SHP77 (cell line): ENCODE results near the gene PTPN23.
"Not testable (repeated sequence)": the region's sequence is repeated elsewhere in the genome, so short reads cannot be mapped to it uniquely, and the experiment has no call there.

ENCODE experiments used
- DNase-seq, 2 experiments: peaks; one replicate each; lab custom pipeline; 2025; lab: John Stamatoyannopoulos, UW

Gene PTPN23

DNA sequence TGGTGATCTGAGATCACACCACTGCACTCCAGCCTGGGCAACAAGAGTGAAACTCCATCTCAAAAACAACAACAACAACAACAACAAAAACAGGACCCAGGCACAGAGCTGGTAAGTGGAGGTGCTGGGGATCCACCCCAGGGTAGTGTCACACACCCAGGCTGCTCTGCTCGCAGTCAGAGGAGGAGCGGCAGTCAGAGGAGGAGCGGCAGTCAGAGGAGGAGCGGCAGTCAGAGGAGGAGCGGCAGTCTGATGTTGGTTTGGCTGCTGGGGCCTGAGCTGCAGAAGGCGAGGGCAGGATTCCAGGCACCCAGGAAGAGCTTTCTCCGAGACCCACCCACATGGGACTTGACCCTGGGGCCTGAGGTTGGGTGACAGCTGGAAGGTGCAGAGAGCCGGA lies 10.8 kb upstream of the PTPN23 start:
- not testable (repeated sequence) for DNase-seq

- no peak for DNase-seq
Observed at GRCh38 chr3:47370887-47371697, 9.7 kb upstream of the PTPN23 start.

DNA sequence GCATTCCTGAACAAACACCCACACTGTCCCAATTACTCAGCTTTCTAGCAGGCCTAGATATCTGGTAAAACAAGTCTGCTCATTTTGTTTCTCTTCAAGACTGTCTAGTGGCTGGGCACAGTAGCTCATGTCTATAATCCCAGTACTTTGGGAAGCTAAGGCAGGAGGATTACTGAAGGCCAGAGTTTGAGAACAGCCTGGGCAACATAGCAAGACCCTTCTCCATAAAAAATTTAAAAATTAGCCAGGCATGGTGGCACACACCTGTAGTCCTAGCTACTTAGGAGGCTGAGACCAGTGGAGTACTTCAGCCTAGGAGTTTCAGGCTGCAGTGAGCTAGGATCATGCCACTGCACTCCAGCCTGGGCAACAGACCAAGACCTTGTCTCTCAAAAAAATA lies 6.2 kb upstream of the PTPN23 start:
- no peak for DNase-seq

DNA sequence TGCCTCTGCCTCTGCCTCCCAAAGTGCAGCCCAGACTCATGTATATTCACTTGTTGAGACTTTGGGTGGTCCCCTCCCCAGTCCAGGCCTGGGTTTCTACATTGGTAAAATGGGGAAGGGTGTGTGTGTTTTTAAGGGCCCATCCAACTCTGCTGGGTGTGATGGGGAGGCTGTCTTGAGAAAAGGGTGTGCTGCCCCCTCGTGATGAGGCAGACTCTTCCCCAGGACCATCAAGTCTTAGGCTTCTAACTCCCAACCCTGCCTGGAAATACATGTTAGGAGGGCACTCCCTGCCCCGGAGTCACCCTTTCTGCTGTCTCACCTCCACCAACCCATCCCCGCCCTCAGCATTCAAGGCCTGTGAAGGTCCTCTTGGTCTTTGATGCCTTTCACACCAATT lies 4.4 kb upstream of the PTPN23 start:
- no peak for DNase-seq

DNA sequence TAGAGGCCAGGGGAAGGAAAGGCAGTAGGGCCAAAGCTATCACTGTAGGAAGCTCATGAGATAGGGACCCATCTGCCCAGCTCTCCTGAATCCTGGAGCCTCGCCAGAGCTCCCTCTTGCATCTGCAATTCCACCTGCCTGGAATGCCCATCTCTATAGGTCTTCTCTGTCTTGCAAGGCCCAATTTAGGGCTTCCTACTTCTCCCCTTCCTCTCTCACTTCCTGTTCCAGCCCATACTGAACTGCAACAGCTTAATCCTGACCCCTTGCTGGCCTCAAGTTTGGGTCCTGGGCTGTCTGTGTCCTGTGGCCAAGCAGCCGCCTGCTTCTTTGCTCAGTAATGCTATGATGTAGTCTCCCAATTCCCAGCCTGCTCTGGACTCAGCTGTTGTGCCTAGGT lies 3.6 kb upstream of the PTPN23 start:
- no peak for DNase-seq

DNA sequence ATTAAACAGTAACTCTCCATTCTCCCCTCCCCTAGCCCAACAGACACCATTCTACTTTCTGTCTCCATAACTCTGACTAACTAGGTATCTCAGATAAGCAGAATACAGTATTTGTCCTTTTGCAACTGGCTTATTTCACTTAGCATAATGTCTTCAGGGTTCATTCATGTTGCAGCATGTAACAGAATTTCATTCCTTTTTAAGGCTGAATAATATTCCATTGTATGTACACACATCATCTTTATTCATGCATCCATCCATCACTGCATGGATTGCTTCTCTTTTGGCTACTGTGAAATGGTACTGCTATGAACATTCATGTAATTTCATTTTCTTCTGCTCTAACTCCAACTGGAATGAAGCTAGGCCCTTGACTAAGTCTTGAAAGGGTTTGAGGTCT lies 2.0 kb upstream of the PTPN23 start:
- DNase-seq = no peak

DNA sequence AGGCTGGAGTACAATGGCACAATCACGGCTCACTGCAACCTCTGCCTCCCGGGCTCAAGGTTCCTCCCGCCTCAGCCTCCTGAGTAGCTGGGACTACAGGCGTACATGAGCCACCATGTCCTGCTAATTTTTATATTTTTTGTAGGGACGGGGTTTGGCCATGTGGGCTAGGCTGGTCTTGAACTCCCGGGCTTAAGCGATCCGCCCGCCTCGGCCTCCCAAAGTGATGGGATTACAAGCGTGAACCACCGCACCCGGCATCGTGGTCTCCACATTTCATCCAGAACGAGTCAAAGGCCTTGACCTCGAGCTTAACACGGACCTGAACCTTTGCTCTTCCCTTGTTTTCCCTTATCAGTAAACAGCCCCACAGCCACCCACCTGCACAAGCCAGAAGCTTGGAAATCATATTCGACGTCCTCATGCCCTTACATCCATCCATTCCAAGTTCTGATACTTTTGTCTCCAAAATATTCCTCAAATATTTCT lies 1.4 kb upstream of the PTPN23 start:
- no peak for DNase-seq

DNA sequence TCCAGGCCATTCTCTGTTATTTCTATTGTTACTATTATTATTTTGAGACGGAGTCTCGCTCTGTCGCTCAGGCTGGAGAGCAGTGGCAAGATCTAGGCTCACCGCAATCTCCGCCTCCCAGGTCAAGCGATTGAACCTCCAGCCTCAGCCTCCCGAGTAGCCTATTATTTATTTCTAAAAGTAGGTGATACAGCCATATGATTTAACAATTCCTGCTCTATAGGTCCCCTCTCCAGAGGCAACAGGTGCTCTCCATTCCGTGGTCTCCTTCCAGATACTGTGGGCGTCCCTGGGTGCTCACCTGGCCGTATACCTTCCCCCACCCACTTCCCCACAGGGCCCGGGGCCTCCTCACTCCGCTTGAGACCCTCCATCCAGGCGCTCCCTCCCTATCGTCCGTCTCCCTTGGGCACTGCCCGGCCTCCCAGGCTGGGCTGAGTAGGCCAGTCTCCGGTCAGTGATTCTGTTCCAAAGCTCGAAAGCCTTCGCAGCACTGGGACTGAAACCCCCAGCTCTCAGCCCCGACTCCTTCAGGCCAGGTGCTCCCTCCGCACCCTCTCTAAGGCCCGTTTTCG lies 708 bp upstream of the PTPN23 start:
- DNase-seq = no peak

GRCh38 chr3:47381317-47382157 lies 716 bp downstream of the PTPN23 start:
- DNase-seq = peak; percentile 68 to 71

GRCh38 chr3:47384425-47384824 lies 3.6 kb downstream of the PTPN23 start:
- no peak for DNase-seq

DNA sequence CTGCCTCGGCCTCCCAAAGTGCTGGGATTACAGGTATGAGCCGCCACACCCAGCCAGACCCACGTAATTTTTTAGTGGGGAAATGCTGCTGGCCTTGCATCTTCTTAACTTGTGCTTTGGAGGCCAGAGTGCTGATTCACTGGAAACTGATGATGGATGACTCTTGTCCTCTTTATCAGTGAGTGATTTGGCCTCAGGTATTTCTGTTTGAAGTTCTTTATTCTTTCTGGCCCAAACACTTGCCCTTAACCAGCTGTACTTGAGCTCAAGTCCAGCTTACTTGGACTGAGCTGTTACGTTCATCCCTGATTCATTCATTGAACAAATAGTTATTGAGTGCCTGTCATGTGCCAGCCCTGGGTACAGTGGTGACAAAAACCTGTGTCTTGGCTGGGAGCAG lies 4.2 kb downstream of the PTPN23 start:
- DNase-seq = no peak

DNA sequence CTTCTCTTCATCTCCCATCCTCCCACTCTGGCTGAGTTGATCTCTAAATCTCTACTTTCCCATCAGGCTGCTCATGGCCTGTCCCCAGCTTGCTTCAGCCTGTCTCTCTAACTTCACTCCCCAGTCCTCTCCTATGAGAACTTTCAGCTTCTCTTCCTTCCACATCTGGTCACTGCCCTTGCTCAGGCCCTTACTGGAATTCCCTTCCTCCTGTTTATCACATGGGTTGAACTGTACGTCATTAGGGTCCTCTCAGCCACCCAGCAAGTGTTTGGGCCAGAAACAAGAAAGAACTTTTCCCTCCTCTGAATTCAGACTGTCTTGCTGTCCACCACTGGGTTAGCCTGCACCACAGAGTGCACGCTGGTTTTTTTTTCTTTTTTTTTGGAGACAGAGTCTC lies 5.0 kb downstream of the PTPN23 start:
- DNase-seq = no peak

GRCh38 chr3:47392933-47393332 lies 12.1 kb downstream of the PTPN23 start:
- no peak for DNase-seq

DNA sequence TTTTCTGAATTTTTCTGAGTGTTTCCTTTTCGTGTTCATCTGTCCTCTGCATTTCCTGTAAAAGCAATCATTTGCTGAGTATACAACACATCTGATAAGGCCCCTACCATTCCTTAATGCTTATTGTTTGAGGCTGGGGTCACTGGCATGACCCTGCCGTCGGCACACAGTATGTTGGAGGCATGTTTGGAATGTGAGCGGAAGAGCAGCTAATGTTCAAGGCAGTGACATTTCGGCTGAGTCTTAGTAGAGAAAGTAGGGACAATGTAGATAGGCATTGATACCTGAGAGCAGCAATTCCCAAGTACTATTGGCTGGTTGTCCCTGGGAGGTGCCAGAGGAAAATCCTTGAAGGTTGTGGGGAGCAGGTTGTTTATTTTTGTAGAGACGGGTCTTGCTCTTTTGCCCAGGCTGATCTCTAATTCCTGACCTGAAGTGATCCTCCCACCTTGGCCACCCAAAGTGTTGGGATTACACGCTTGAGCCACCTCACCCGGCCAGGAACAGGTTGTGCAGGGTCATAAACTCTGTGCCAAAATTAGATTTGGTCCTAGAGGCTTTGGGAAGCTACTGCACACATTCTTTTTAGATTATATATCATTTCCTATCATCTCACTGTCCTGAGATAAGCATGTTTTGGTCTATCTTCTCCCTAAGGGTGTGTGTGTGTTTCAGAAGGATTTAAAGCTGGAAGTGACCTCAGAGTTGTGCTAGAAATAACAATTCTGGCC lies 13.5 kb downstream of the PTPN23 start:
- no peak for DNase-seq

DNA sequence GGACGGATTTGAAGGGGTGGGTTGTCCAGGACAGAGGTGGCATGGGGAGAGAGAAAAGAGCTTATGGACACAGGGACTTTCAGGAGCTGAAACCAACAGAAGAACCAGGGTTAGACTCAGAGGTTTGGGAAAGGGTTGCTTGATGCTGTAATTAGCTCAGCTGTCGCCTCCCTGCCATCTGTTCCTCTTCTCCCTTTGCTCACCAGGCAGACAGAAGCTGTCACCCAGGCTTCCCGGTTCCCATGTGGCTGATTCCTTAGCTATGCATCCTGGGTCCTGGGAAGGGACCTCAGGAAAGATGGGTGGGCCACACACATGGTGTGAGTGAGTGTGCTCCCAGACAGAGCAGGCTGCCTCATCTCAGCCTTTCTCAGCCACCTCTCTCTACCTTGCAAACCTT lies 14.1 kb downstream of the PTPN23 start:
- DNase-seq = no peak

DNA sequence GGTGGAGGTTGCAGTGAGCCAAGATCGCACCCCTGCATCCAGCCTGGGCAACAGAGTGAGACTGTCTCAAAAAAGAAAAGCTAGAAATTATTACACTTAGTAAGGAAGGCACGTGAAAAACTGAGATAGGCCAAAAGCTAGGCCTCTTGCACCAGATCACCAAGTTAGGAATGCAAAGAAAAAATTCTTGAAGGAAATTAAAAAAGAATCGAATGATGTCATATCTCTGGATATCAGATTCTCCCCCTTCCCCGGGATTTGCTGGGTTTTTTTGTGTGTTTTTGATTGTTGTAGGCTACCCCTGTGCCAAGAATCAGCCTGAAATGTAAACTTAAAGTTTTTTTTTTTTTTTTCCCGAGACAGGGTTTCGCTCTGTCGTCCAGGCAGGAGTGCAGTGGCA lies 17.4 kb downstream of the PTPN23 start:
- no peak for DNase-seq

- DNase-seq = no peak
Observed at GRCh38 chr3:47399016-47399415, 18.2 kb downstream of the PTPN23 start.

- no peak for DNase-seq
Observed at GRCh38 chr3:47399531-47400270, 18.9 kb downstream of the PTPN23 start.

- DNase-seq = no peak
Observed at GRCh38 chr3:47404431-47404876, 23.6 kb downstream of the PTPN23 start.

- no peak for DNase-seq
Observed at GRCh38 chr3:47404955-47405790, 24.4 kb downstream of the PTPN23 start.
